ENCODE measurements around the gene PIGN.

The PIGN gene

DNA sequence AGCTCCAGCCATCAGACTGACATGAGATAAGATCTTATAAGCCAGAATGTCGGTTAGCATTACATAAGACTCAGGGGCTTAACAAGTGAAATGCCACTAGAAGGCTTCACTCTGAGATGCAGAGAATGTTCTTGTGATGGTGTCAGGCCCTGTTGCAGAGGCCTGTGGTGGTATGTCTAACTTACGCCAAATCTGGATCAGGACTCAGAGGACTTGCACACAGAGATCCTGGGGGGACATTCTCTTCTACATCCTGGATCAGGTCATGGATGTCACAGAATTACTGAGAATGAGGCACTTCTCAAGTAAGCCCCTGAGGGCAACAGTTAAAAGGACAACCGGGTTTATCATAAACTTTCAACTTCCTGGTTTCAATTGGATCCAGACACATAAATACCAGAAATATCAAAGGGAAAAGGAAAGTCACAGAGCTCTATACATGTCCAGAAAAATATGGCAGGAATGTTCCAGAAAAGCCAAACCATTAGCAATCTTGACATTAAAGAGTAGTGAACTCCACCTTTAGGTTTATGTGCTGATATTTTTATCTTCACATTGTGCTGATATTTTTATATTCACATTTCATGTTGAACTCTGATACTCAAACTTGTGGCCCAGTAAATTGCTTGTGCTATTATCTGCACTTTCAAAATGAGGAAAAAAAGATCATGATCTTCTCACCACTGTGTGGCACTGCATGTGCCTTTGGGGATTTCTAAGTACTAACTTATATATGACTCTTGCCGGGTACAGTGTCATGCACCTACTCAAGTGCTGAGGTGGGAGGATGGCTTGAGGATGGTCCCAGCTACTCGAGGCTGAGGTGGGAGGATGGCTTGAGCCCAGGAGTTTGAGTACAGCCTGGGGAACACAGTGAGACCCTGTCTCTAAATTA lies 156.5 kb downstream of the PIGN start:
- no peaks in the 10 kb centered on the region for H3K36me3 Mint-ChIP-seq
- H3K4me1 Mint-ChIP-seq, result no peaks in the 10 kb centered on the region
- no peaks in the 10 kb centered on the region for H3K9me3 Mint-ChIP-seq
- peaks cover 11% of the 10 kb centered on the region for H3K27me3 Mint-ChIP-seq
- no peak for ATAC-seq
- no peak overlapping the region for H3K4me3 Mint-ChIP-seq
- no peak overlapping the region for H3K27ac Mint-ChIP-seq

DNA sequence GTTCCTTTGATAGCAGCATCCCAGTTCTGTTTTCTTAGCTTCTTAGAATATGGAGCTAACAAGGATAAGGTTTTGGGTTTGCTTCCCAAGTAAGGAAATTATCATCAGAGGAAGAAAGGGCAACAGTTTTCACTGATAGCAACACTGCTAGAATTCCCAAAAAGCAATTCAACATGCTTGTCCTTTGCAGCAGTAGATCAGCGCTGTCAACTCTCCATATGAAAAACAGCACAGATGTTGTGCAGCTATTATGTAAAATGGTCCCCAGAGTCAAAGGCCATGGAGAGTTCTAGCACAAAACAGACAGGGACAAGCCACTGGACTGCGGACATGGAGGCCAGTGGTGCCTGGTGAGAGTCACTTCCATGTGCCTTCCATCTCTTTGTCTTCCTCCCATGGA lies 158.1 kb downstream of the PIGN start:
- H3K27ac Mint-ChIP-seq, result no peak overlapping the region
- no peak overlapping the region for H3K4me3 Mint-ChIP-seq
- no peaks in the 10 kb centered on the region for H3K4me1 Mint-ChIP-seq
- ATAC-seq, result no peak
- no peaks in the 10 kb centered on the region for H3K36me3 Mint-ChIP-seq
- H3K9me3 Mint-ChIP-seq, result no peaks in the 10 kb centered on the region
- H3K27me3 Mint-ChIP-seq, result peaks cover 11% of the 10 kb centered on the region

DNA sequence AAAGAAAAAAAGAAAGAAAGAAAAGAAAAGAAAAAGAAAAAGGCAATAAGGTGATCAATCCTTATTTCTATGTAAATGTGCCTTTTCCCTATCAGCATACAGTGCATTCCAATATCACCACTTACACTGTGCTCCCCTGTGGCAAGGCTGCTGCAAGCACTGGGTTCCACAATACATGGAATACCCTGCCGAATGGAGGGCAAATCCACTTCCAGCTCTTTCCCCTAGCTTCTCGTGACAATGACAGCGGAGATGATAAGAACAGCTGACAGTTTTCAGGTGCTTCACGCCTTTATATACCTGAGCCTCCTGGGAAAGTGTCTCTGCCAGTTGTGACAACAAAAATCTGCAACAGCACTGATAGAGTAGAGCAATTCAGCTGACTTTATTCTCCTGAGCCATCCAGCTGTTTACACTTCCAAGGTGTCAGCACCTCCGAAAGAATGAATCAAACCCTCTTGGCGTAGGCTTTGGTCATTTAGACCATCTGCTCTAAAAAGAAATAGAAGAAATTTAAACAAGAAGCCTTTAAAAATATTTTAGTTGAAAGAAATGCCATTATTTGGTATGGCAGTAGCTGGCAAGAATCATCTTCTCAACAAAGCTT lies 158.8 kb downstream of the PIGN start:
- Mint-ChIP-seq H3K9me3 (no peaks in the 10 kb centered on the region), H3K4me1 (no peaks in the 10 kb centered on the region), H3K4me3 (no peak overlapping the region), H3K27me3 (peaks cover 11% of the 10 kb centered on the region), H3K36me3 (no peaks in the 10 kb centered on the region), H3K27ac (no peak overlapping the region)
- ATAC-seq, result no peak

DNA sequence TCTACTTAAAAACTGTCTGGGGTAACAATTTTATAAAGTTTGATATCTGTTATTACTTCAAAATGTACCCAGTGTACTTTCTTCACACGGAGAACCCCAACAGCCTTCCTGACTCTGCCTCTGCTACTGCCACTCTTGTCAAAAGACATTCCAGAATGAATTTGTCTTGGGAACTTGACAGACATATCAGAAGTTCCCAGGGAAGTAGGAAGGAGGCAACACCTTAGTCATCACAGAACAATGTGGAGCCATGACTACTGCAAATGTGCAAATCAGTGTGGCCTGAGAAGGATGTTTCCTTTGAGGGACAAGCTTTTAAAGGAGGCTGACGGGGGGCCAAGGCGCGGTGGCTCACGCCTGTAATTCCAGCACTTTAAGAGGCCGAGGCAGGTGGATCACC lies 160.3 kb downstream of the PIGN start:
- no peak for ATAC-seq
- H3K27me3 Mint-ChIP-seq, result peaks cover 11% of the 10 kb centered on the region

DNA sequence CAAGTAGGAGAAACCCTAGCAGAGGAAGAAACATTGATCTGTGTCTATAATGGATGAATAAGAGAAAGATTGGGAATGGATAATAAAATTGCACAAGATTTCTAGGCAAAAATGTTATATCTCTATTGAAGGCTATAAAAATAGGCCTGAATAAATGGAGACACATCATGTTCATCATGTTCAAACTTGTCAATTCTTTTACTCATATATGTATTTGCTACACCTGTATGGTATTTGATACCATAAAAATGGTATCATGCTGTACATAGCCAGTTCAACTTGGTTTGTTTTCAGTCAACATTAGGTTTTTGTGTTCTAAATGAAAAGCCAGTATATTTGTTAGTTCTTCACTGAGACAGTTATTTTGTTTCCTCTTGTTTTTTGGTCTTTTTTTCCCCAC lies 161.9 kb downstream of the PIGN start:
- ATAC-seq, result no peak
- Mint-ChIP-seq H3K4me3 (no peak overlapping the region), H3K9me3 (peaks cover 3% of the 10 kb centered on the region), H3K27me3 (peaks cover 11% of the 10 kb centered on the region), H3K27ac (no peak overlapping the region), H3K4me1 (no peaks in the 10 kb centered on the region), H3K36me3 (no peaks in the 10 kb centered on the region)

More for the DNA sequence above, 160.3 kb downstream of the PIGN start:
- H3K27ac Mint-ChIP-seq, result no peak overlapping the region
- no peak overlapping the region for H3K4me3 Mint-ChIP-seq
- H3K9me3 Mint-ChIP-seq, result no peaks in the 10 kb centered on the region
- H3K4me1 Mint-ChIP-seq, result no peaks in the 10 kb centered on the region
- no peaks in the 10 kb centered on the region for H3K36me3 Mint-ChIP-seq

DNA sequence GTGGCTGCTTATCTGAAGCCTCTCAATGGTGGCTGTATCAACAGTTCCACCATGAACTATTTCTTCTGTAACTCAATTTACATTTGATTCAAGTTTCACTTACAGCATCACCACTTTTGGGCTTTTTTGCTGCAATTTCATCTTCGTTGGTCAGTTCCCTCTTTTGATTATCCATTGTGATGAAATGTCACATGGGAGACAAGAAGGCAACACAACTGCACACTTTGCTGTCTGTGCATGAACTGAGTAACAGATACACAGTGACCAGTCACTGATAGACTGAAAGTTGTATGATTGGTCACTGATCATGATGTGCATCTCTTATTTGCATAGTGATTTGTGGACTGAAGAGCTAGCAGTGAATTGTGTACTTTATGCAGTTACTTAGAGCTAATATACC lies 163.3 kb downstream of the PIGN start:
- no peaks in the 10 kb centered on the region for H3K4me1 Mint-ChIP-seq
- no peak overlapping the region for H3K4me3 Mint-ChIP-seq
- peaks cover 20% of the 10 kb centered on the region for H3K27me3 Mint-ChIP-seq
- no peaks in the 10 kb centered on the region for H3K36me3 Mint-ChIP-seq
- no peak overlapping the region for H3K27ac Mint-ChIP-seq
- peaks cover 3% of the 10 kb centered on the region for H3K9me3 Mint-ChIP-seq
- no peak for ATAC-seq

DNA sequence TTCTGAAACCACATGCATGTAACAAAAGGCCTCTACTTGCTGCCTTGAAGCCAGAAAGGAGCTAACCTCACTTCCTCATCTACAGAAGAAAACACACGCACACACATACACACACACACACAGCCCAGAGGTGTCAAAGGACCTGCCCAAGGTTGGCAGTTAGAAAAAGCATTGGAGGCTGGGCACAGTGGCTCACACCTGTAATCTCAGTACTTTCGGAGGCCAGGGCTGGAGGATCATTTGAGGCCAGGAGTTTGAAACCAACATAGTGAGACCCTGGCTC lies 168.2 kb downstream of the PIGN start:
- Mint-ChIP-seq H3K27ac (no peak overlapping the region), H3K9me3 (peaks cover 3% of the 10 kb centered on the region), H3K4me1 (no peaks in the 10 kb centered on the region), H3K27me3 (peaks cover 13% of the 10 kb centered on the region), H3K36me3 (no peaks in the 10 kb centered on the region), H3K4me3 (no peak overlapping the region)
- ATAC-seq, result peak; percentile 24

DNA sequence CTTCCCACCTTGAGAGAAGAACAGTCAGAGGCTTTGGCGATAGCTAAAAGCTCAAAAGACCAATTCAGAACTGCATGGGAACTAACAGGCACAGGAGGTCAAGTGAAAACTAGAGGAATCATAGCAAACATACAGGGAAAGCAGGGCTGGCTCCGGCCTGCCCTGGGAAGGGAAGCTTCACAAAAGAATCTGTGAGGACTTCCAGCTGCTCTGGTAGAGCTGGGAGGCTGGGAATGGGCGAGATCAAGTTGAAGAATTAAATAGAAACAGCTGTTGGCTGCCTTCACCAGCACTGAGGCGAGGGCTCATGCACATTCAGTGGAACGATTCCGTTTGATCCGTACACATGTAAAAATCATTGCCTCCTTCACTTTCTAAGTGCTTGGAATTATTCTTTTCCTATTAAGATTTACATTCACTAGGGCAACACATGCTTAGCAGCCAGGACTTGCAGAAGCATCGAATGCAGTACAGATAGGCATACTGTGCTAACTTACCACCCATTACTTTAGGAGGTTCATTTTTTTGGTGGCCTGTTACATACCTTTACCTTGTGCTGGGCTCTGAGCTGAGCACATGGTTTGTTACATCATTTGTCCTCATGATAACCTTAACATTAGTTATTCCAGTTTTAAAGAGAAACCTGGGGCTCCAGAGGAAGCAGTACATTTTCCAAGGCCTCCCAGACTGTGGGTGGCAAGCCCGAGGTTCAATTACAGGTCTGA lies 168.7 kb downstream of the PIGN start:
- H3K4me1 Mint-ChIP-seq, result no peaks in the 10 kb centered on the region
- H3K4me3 Mint-ChIP-seq, result no peak overlapping the region
- H3K27me3 Mint-ChIP-seq, result peaks cover 13% of the 10 kb centered on the region
- no peaks in the 10 kb centered on the region for H3K36me3 Mint-ChIP-seq
- H3K27ac Mint-ChIP-seq, result no peak overlapping the region
- peaks cover 3% of the 10 kb centered on the region for H3K9me3 Mint-ChIP-seq
- ATAC-seq, result no peak

DNA sequence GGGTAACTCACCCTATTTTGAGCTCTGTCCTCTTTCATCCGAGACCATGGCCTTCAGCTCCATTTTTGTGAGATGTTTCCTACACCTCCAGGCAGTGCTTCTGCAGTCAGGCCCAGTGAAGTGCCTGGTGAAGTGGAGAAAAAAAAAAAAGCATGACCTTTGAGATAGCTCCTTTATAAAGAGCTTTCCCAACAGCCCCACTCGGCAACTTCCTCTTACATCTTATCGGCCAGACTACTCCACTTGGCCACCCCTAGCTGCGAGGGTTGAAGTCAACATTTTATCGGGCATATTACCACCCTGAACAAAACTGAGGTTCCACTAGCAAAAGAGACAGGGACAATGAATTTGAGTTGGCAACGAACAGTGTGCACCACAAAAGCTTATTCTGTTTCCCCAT lies 169.2 kb downstream of the PIGN start:
- Mint-ChIP-seq H3K27ac (no peak overlapping the region), H3K36me3 (no peaks in the 10 kb centered on the region), H3K4me1 (no peaks in the 10 kb centered on the region)

DNA sequence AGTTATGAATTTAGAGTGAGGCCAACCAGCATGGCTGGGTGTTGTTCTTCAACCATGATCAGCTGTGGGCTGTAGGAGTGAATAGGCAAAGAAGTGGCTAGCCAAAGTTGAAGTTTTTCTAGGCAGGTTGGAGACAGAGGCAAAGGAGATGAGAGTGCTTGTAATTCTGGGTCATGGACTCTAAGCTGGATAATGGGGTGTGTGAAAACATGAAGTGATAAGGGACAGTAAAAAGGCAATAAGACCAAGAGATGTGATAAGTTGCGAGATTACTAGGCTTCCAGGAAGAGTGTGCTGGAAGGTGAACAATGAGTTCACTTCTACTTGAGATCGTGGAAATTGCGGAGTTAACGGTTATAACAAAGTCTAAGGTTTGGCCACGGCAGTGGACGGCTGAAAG lies 175.4 kb downstream of the PIGN start:
- H3K4me1 Mint-ChIP-seq, result no peaks in the 10 kb centered on the region
- peaks cover 15% of the 10 kb centered on the region for H3K27me3 Mint-ChIP-seq
- H3K27ac Mint-ChIP-seq, result no peak overlapping the region
- peaks cover 7% of the 10 kb centered on the region for H3K9me3 Mint-ChIP-seq
- no peak for ATAC-seq
- H3K36me3 Mint-ChIP-seq, result no peaks in the 10 kb centered on the region
- no peak overlapping the region for H3K4me3 Mint-ChIP-seq

More for the DNA sequence above, 169.2 kb downstream of the PIGN start:
- Mint-ChIP-seq H3K27me3 (peaks cover 13% of the 10 kb centered on the region), H3K4me3 (no peak overlapping the region), H3K9me3 (peaks cover 3% of the 10 kb centered on the region)
- ATAC-seq, result no peak

DNA sequence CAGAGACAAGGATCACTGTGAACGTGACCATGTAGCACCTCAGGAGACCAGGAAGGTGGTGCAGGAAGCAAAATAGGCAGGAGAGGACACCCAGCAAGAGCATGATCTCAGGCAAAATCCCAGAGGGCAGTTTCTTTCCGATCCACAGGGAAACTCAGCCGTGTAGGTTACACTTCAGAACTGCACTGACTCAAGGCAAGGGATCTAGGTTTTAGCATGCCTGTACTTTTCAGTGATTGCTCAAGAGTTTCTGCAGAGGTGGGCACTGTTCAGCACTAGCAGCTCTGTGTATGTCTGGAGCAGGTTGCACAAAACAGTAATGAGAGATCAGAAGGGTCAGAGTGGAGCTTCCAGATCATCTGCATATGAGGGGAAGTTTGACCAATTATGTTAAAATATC lies 177.3 kb downstream of the PIGN start:
- H3K4me3 Mint-ChIP-seq, result no peak overlapping the region
- H3K27me3 Mint-ChIP-seq, result peaks cover 15% of the 10 kb centered on the region
- no peak for ATAC-seq
- H3K36me3 Mint-ChIP-seq, result no peaks in the 10 kb centered on the region
- no peaks in the 10 kb centered on the region for H3K4me1 Mint-ChIP-seq
- peaks cover 16% of the 10 kb centered on the region for H3K9me3 Mint-ChIP-seq
- H3K27ac Mint-ChIP-seq, result no peak overlapping the region

DNA sequence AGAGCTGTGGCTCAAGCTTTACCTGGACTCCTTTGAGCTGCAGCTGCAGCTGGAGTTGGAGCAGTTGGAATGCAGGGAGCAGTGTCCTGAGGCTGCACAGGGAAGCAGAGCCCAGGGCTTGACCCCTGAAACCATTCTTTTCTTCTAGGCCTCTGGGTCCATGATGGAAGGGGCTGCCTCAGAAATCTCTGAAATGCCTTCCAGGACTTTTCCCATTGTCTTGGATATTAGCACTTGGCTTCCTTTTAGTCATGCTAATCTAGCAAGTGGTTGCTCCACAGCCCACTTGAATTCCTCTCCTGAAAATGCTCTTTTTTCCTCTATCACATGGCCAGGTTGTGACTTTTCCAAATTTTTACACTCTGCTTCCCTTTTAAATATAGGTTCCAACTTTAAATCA lies 185.5 kb downstream of the PIGN start:
- H3K9me3 Mint-ChIP-seq, result peaks cover 29% of the 10 kb centered on the region
- H3K27me3 Mint-ChIP-seq, result peaks cover 7% of the 10 kb centered on the region
- no peak for ATAC-seq
- H3K27ac Mint-ChIP-seq, result no peak overlapping the region
- no peaks in the 10 kb centered on the region for H3K36me3 Mint-ChIP-seq
- no peaks in the 10 kb centered on the region for H3K4me1 Mint-ChIP-seq
- no peak overlapping the region for H3K4me3 Mint-ChIP-seq

DNA sequence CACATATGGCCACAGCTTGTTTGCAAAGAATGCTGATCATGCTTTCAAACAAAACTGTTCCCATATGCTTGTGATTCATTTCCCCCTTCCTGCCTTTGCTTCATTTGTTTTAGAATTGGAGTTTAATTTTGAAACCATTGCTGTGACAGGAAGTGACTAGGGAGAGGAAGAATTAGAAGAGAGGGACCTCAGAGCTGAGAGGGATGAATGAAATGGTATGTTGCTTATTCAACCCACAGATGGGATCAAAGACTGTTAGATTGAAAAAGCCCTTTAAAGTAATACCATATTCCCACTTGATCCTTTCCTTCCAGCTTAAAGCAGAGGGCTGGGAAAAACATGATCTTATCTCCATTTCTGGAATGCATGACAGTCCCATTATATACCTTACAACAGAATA lies 187.9 kb downstream of the PIGN start:
- no peak overlapping the region for H3K27ac Mint-ChIP-seq
- H3K36me3 Mint-ChIP-seq, result no peaks in the 10 kb centered on the region
- H3K27me3 Mint-ChIP-seq, result peaks cover 2% of the 10 kb centered on the region

DNA sequence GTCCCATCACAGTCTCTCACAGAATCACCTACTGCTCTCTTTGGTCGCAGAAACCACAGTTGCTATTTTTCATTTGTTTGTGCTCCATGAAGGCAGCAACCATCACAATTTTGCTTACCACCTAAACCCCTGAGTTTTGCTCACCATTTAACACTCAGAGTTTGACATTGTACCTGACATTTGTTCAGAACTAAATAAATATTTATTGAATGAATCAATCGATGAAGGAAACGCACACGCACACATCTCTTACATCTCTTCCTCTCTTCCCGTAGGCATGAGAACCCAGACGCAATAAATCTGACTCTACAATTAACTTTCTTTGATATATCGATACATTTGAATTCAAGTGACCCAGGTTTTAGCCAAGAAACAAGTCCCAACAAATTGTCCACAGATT lies 188.5 kb downstream of the PIGN start:
- ATAC-seq, result no peak
- no peaks in the 10 kb centered on the region for H3K27me3 Mint-ChIP-seq
- H3K27ac Mint-ChIP-seq, result no peak overlapping the region
- no peak overlapping the region for H3K4me3 Mint-ChIP-seq
- H3K9me3 Mint-ChIP-seq, result peaks cover 16% of the 10 kb centered on the region
- no peaks in the 10 kb centered on the region for H3K36me3 Mint-ChIP-seq
- H3K4me1 Mint-ChIP-seq, result no peaks in the 10 kb centered on the region

More for the DNA sequence above, 187.9 kb downstream of the PIGN start:
- H3K9me3 Mint-ChIP-seq, result peaks cover 16% of the 10 kb centered on the region
- ATAC-seq, result no peak
- no peak overlapping the region for H3K4me3 Mint-ChIP-seq
- no peaks in the 10 kb centered on the region for H3K4me1 Mint-ChIP-seq

DNA sequence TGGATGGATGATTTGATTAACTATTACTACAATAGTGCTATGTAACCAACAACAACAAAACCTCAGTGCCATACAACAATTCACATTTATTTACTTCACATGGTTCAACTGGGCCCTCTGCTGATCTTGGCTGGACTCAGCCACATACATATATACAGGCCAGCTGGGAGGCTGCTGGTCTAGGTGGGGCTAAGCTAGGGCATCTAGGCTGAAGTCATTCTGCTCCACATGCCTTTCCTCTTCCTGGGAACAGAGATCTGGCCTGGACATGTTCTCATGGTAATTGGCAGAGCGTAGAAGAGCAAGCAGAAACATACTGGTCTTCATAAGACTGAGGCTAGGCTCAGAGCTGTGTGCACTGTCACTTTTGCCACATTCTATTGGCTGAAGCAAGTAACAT lies 191.2 kb downstream of the PIGN start:
- Mint-ChIP-seq H3K4me1 (no peaks in the 10 kb centered on the region), H3K27me3 (no peaks in the 10 kb centered on the region)
- ATAC-seq, result peak; percentile 21

DNA sequence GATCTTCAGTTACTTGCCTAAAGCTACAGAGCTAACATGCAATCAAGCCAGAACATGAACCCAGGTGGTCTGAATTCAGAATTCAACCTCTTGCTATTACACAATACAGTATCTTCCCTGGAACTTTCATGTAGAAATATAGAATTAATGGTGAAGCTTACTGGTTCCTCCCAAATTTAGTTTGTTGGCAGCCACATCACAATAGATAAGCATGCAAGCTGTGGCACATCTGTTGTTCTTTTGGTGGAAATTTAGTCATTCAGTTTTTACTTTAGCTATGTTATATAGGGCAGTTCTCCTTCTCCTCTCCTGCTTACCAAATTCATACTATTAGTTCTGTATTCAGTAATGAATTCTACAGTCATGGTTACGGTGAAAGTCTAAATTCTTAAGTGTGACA lies 193.0 kb downstream of the PIGN start:
- no peaks in the 10 kb centered on the region for H3K36me3 Mint-ChIP-seq
- no peaks in the 10 kb centered on the region for H3K9me3 Mint-ChIP-seq
- no peak overlapping the region for H3K27ac Mint-ChIP-seq
- H3K4me1 Mint-ChIP-seq, result no peaks in the 10 kb centered on the region
- H3K27me3 Mint-ChIP-seq, result peaks cover 3% of the 10 kb centered on the region
- ATAC-seq, result no peak
- H3K4me3 Mint-ChIP-seq, result no peak overlapping the region

More for the DNA sequence above, 191.2 kb downstream of the PIGN start:
- no peak overlapping the region for H3K4me3 Mint-ChIP-seq
- H3K36me3 Mint-ChIP-seq, result no peaks in the 10 kb centered on the region
- peaks cover 10% of the 10 kb centered on the region for H3K9me3 Mint-ChIP-seq
- no peak overlapping the region for H3K27ac Mint-ChIP-seq

Data from stimulated activated memory B cell treated with anti-CD40 and anti-IgM and Interleukin-4, amounts not matched to agents 10 μg/mL and 1 μg/mL and 100 μg/mL, for 72 hours (primary cell).